ENCODE measurements around the gene GRIN3A.

Gene GRIN3A

DNA sequence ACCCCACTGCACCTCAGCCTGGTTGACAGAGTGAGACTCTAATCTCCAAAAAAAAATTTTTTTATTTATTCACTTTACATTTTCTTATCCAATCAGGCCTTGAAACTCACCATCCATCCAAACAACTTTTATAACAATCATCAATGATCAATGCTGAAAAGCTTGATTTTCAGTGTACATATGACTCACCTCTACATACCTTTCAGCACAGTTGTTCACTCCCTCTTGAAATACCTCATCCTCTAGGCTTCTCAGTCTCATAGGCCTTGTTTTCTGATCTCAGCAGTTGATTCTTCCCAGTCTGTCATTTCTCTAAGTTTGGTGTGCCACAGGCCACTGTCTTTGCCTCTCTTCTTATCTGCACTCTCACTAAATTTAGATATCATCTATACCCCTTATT lies 36.2 kb downstream of the GRIN3A start:
- DNase-seq = no peak

DNA sequence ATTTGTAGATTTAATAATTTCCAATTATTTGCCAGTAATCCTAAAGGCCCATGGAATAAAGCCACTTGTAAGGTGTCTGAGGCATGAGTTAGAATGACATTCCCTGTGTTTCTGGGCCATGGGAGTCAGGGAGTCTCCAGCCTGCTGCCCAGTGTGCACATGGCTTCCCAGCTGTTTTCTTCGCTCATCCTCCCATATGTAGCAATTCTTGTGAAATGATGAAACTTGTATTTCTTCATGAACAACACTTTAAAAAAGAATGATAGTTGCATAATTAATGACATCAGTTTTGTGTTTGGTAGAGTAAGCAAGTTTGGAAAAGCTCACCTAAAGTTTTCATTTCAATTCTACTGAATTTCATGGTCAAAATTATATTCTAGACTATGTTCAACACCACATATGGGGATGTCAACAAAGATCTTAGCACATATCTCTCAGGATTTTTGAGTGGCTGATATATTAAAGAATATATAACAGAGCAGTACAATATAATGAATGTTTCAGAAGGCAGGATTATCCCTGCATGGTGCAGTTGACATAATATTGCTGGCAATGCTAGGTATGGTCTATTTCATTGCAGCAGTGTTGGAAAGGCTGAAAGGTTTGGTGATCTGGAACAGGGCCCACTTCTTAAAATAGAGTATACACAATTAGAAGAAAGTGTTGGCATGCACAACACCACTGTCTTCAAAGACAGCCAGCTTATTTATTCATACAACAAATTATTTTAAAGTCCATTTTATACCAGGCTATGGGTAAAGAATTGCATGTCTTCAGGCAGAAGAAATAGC lies 44.7 kb downstream of the GRIN3A start:
- no peak for DNase-seq

DNA sequence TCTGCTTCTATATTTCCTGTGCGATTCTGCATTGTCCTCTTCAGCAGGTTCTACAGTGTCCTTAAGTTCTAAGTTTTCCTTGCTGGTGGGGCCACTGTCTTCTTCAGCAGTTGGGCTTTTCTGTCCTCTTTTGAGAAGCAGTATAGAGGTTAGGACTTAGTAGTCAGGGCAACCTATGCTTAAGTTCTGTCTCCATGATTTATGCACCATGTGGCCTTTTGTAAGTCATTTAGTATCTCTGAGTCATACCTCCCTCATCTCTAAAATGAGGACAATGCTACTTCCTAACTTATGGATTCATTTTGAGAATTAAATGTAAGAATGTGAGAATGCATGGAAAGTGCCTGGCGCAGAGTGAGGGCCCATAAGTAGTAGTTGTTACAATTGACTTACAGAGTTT lies 46.8 kb downstream of the GRIN3A start:
- no peak for DNase-seq

DNA sequence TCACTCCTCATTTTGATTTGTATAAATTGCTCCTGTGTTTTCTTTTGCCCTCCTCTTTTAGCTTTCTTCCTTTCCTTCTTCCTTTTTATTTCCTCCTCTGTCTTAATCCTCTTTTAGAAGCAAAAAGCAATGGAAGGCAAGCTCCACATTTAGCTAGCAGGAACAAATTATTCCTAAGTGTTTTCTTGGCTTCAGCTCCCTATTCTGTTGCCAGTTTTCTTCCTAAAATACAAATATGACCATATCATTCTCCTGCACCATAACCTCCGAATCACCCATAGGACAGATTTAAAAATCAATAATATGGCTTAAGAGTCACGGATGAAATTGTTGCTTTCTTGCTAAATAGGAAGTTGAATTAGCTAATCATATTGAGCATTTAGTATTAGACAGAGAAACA lies 49.4 kb downstream of the GRIN3A start:
- no peak for DNase-seq

DNA sequence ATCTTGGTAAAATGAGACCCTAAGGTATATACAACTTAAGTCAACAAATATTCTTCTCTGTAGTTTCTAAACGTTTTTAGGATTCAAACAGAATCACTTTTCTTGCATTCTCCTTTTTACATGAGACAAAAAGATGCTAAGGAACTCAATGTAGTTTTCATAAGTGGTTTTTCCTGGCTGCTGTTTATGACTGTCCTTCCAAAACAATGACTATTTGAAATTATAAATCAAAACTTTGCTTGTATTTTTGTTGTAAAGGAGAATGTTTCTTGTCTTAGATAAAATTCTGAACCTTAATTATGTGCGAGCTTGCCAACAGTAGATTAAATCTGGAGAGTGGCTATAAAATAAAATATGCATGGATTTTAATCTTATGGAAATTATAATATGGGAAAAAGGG lies 53.8 kb downstream of the GRIN3A start:
- DNase-seq = no peak

DNA sequence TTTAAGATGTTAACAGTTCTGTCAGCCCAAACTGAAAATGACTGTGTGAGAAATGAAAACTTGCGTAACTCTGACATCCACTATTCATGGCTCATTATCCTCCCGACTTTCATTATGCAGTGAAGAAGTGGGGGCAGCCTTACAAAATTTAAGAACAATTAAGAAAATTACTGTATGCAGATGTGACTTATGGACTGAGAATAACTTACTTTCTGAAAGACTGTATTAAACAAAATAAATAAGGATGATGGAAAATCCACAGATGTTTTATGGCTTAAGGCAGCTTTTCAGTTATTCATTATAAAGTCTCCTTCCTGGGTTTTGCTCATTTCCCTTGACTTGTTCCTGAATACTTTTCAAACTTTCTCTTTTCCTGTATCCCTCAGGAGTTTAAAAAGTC lies 55.2 kb downstream of the GRIN3A start:
- DNase-seq = no peak

DNA sequence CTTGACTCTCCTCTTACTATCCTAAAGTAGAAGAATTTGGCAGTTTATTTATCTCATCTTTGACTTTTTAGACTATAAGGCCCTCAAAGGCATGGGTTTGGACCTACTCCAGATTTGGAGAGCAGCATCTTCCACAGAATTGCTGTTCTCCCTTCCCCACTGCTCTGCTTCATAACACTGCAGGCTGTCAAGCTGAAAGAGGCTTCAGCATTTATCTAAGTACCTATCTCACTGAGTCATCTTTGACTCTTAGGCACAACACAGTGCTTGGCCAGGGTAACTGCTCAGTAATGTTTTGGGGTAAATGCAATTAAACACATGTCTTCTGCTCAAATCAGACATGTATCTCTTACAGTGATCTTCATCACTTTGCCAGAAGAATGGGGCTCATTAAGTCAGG lies 60.6 kb downstream of the GRIN3A start:
- DNase-seq = no peak

DNA sequence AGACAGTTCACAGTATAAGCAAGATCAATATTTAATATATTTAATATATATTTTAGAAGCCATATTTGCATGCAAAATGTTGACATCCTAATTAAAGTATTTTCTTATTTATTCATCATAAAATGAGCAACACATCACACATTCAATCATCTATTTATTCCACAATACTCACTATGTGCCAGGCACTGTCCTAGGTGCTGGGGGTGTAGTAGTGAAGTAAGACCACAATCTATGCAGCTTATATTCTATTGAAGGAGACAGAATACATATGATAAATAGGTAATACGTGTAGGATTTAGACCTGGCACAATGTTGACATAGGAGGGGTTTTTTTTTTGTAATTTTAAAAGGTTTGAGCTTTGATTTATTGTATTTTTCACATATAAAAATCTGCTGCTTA lies 63.1 kb downstream of the GRIN3A start:
- no peak for DNase-seq

DNA sequence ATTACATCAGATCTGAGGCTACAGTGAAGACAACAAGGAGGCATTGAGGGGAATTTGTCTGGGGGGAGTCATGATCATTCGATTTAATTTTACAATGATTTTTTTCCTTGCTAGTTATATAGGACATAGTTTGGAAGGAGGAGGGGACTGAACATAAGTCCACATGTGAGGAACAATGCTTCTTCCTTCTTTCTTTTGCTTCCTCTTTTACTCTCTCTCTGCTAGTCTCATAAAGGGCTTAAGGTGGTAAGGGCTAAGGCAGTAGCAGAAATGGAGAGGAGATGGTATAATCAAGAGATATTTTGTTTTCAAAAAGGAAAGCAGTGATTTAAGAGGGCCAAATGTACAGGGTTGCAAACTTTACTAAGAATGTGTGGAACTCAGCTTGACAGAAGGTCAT lies 64.3 kb downstream of the GRIN3A start:
- no peak for DNase-seq

DNA sequence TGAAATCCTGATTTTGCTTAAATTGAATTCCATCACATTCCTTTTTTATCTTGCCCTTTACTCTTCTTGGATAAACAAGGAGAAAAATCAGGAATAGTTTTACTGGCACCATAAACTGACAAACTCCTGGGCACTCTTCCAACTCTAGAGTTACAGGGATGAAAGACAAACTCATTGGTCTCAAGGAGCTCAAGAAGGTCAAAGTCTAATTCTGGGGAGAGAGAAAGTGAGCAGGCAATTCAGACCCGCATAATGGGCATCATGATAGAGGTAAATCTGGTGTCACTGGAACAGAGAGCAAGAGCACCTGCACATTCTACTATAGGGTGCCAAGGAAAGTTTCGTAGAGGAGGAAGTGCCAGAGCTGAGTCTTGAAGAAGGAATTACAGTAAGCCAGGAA lies 64.8 kb downstream of the GRIN3A start:
- DNase-seq = no peak

DNA sequence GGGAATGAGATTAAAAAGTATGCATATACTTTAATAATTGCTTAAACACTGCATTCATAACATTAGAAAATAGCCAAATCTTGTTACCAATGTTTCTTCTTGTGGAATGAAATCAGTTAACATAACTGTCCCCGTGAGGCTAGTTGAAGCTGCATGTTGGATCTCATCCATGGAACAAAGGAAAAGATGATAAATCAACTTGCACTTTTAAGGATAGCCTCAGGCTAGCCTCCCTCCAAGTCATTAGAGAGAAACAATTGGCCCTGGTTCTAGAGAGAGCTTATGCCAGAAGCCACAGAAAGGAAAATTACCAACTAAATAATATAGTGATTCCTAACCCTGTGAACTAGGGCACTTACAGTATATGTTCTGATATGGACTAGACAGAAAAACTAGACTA lies 66.9 kb downstream of the GRIN3A start:
- no peak for DNase-seq

DNA sequence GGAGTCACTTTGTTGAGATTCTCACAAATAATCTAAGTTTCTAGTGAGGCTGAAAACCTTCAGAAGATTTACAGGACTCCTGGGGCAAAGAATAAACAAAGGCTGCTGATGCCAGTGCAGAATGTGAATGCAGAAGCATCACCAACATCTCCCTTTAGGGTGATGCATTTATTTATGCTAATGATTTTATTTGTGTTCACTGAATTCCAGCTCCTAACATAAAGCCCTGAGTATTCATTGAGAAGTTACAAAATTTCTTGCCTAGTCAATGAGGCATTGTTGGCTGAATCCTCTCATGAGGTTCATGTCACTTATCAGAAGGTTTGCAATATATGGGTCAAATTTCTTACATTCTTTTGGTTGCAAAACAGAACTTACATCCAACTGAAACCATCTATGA lies 70.0 kb downstream of the GRIN3A start:
- no peak for DNase-seq

DNA sequence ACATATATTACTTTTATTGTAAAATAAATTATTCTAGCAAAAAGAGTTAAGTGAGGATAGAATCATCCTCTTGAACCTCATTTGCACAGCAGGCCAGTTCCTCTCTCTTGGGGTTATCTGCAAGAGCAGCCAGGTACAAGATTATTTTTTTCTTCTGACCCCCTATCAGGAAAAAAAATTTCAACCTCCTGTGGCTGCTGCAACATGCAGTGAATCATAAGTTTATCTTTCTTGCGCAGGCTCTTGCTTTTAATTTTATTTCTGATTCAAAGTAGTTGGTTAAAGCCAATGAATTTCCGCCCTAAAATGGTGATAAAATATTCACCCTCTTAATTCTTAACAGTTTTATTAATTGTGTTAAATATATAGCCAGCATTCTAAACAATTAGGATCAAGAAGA lies 74.0 kb downstream of the GRIN3A start:
- DNase-seq = no peak

DNA sequence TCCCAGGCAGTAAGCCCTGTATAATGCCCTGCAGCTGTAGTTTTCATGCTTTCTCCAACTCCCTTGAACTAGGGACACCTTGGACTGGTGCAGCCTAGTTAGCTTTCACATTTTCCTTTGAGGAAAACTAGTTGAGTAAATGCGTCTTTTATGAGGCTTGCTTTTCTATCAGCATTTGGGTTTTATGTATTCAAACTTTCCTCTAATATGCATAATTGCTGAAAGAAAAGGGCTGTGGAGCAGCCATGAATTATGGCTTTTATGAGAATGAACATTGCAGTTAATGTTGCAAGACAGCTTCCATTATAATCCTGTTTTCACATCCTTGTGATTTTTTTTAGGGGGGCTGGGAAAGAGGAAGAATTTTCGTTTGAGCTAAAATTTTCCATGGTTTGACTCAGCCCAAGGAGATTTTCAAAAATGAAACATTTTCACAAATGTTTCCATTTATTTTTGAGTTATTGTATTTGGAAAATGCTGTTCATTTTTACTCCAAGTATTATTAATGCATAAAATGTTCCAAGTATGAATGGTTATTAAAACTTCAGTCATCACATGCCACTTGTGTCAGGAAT lies 85.8 kb downstream of the GRIN3A start:
- no peak for DNase-seq

DNA sequence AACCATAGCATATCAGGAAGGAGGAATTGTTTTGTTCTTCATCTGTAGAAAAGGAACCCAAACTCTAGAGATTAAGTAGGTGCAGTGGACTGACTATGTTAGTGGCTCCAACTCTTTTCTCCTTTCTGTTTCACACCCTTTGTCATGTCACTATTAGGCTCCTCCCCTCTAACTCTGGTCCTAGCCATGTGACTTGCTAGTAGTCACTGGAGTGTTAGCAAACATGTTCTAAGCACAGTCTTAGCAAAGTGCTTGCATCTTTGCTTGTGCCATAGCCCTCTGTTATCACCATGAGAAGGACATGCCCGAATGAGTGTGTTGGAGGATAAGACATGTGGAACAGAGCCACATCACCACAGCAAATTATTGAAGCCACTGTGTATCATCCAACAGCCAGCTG lies 88.3 kb downstream of the GRIN3A start:
- no peak for DNase-seq

DNA sequence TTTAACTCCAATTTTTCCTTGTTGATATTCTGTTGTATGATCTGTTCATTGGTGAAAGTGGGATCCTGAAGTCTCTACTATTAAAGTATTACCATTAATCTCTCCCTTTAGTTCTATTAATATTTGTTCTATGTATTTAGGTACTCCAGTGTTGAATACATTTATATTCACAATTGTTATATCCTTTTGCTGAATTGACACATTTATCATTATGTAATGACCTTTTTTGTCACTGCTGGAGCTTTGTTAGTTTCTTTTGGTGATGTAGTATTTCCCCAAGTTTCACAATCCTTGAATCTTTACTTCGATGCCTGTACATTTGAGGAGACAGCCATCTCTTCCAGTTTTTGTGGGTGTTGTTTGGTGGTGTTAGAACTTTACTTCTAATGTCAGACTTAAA lies 90.0 kb downstream of the GRIN3A start:
- no peak for DNase-seq

DNA sequence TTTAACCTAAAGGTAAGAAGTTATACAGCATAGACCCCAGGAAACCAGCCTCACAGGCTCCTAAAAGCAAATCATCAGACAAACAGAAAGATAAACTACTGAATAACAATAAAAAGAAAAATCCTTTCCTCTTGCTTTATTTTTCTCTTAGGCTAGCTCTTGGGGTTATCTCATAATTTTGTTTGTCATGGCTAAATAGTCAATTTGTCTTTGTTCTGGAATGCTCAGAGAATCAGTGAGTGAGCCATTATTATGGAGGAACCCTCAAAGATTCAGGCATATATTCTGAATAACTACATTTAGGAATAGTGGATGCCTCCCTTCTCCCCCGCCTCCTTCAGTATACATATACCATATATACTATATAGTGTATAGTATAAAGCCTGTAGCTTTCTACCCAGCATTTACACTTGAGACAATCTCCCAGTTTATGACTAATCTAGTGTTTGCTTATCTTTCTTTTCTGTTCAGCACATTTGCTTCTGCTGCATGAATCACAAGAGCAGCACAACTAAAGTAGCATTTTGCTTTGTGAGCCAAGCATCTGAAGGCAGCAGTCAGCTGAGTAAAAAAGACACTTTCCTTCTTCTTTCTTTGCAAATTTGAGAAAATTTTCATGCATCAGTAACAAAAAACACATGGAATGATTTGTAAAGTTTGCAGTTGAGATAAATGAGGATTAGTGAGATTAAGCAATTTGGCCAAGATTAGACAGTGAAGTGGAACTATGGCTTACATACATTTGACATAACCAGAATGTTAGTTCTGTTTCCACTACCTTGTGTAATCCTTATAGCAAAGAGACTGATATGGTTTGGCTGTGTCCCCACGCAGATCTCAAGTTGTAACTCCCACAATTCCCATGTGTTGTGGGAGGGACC lies 98.4 kb downstream of the GRIN3A start:
- DNase-seq = no peak

DNA sequence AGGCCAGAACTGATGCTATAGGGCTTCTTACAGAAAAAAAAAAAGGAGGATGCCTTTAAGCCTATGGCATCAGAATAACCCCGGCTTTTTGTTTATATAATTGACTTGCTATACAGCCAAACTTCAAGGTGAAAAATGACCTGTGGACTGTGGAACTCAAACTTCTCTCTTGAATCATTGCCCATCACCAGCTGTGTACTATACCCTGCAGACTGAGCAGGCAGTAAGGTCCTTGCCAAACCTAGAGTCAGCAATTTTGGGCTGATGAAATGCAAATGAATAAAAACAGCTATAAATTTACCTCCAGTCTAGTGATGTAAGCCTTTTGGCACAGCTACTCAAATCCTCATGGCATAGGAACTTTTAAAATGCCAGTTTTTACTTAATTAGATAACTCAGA lies 99.1 kb downstream of the GRIN3A start:
- DNase-seq = no peak

DNA sequence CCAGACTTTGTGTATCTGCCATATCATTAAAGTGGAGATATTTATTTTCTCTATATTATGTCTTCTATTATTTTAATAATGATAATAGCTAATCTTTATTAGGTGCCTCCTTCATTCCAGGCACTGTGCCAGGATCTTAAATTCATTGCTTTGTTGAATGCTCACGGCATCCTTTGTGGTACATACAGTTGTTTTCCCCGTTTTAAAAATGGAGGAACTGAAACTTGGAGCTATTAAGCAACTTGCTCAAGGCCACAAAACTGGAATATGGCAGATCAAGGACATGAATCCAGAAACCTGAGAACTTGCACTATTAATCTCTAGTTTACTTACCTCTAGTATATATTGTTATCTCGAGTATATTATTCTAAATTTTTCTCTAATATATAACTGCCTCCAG lies 102.2 kb downstream of the GRIN3A start:
- no peak for DNase-seq

DNA sequence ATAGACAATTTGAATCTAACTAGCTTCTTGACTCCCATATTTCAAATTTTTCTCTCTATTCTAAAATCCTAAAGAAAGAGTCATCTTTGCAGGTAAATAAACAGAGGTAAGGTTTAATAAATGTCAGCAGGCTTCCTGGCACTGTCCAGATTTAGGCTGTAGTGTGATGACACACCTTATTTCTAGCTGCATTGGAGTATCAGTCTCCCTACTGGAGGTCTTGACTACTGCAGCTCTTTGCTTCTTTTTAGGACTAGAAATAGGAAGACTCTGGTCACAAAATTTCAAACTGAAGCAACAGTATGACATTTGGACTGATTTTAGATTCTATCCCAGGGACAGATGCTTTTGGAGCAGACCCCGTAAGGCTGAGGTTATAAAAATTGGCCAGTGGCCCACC lies 103.0 kb downstream of the GRIN3A start:
- DNase-seq = no peak

DNA sequence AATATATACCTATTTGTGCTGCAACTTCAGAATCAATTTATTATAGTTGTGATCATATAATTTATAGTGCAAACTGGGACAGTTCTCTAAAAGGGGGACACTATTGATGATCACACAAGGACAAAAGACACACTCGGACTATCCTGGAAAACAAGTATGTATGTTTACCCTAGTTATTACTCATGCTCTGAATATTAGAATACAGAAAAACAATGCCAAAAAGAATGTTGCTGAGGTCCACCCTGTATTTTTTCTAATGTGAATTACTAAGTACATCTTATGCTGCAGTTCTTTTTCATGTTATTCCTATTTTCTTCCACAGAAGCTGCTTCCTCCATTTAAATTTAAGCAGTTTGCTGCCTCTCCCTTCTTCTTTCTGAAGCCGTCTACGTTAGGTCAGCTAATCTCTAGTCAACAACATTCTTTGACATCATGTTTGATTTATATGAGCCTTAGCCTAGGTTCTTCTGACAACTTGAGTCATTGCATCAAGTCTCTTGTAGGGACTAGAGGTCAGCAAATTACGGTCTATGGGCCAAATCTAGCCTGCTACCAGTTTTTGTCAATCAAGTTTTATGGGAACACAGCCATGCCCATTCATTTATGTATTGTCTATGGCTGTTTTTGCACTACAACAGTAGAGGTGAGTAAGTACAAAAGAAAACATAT lies 103.6 kb downstream of the GRIN3A start:
- DNase-seq = no peak

DNA sequence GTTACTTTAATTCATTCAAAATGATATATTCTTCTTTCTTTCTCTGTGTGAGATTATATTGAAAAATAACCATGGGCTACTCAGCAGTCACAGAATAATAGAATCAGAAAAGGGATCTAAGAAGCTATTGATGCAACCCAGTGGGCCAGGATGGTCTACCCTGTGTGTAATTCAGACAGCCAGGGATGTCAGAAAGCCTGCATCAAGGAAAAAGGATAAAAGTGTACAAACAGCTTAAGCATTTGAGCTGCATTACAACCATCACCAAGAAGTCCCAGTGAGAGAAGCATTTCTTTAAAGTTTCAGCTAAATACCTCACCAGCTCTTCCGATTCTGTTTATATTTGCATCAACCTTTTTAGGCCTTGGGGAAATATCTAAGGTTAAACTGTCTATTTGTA lies 105.8 kb downstream of the GRIN3A start:
- DNase-seq = no peak

DNA sequence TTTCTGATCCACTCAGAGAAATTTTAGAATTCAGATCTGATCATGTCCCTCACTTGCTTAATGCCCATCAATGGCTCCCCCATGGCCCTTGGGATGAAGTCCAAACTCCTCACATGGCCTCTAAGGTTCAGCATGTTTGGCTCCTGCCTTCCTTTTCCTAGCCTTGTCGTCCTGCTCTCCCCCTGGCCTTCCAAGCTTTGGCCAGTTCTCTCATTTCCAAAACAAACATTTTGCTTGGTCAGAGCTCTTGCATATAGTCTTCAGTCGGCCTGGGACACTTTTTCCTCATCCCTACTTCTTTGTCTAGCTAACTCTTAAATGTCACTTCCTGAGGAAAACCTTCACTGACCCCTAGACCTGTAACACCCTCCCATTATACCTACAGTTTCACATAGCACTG lies 106.6 kb downstream of the GRIN3A start:
- DNase-seq = no peak

DNA sequence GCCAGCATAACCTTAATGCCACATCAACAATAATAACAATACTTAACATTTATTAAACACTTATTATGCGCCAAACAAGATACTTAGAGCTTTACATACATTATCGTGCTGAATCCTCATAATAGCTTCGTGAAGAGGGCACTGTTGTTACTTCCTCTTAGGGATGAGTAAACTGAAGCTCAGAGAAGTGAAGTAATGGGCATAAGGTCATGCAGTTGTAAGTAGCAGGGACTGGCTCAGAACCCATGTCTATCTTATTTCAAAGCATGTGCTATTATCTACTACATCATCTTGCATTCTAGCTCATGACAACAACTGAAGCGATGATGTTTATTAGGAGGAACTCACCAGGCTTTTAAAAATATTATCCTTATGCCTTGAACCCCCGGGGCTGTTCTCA lies 108.8 kb downstream of the GRIN3A start:
- DNase-seq = no peak

Data from stimulated activated CD4-positive, alpha-beta T cell treated with anti-CD3 and anti-CD28 coated beads, Interleukin-4, amount 100 ng/mL, for 24 hours (primary cell).